Upper lobe of right lung (tissue), 1 donor: ENCODE measurements around the gene GPRC5C. TPM values are rescaled to one million over a fixed set of nuclear protein-coding genes. Genes with fewer than 3 reads are reported as not detected.
A peak's percentile ranks its signal among the peaks of the same experiment; 100 is the strongest.

ENCODE experiments used
- ATAC-seq: fragments of 200-7000 bp; cut with Tn5 transposase; one replicate; pipeline ENCODE4 v1.9.1; 2020; ENCODE audit warnings: mild to moderate bottlenecking, moderate library complexity
- DNase-seq: peaks from one replicate; pipeline ENCODE4 v3.0.0-alpha.2; 2020
- H3K27ac ChIP-seq: fragments of 200-600 bp; one replicate; pipeline ENCODE4 v1.8.0; 2022
- H3K27me3 ChIP-seq: fragments of 200-600 bp; one replicate; pipeline ENCODE4 v1.8.0; 2022; ENCODE audit warnings: mild to moderate bottlenecking
- H3K36me3 ChIP-seq: fragments of 200-600 bp; one replicate; pipeline ENCODE4 v1.8.0; 2022
- H3K4me1 ChIP-seq: fragments of 200-600 bp; one replicate; pipeline ENCODE4 v1.8.0; 2022
- H3K4me3 ChIP-seq: fragments of 200-600 bp; one replicate; pipeline ENCODE4 v1.8.0; 2022; ENCODE audit warnings: mild to moderate bottlenecking
- H3K9me3 ChIP-seq: fragments of 200-600 bp; one replicate; pipeline ENCODE4 v1.8.0; 2022
- intact Hi-C: fragments of 100-400 bp; cut with DNase I; formaldehyde crosslinking; loops from one replicate; pipeline ENCODE4 v1.11.0; 2022
- total RNA-seq: library from RNA; stranded (reverse); fragmentation: NEBNext Ultra II Directional; extraction: Animal tissue kit (Norgen Biotek cat#: 25700); gene quantifications from one replicate; pipeline ENCODE4 v1.2.1, GENCODE V29; 2021
- TF ChIP-seq, protein P1 (sequence below): fragments of 200-600 bp; IDR thresholded peaks from one replicate; pipeline ENCODE4 v1.8.0; 2022; ENCODE audit warnings: antibody characterized with exemption
- donor health status: DM: no; HTN: yes; CAD: no; lungs with severe emphysema.

Gene GPRC5C
- total RNA-seq, 1 donor from 2014 or later: 48.6 TPM

GRCh38 chr17:74415608-74416396, 16.1 kb upstream of the GPRC5C start:
- Histone ChIP-seq H3K27ac (no peak overlapping the region), H3K9me3 (no peaks in the 10 kb centered on the region), H3K36me3 (no peaks in the 10 kb centered on the region), H3K27me3 (no peaks in the 10 kb centered on the region), H3K4me3 (no peak overlapping the region), H3K4me1 (no peaks in the 10 kb centered on the region)
- intact Hi-C loops: no loop called here
- no peak for DNase-seq
- TF ChIP-seq, protein P1, sequence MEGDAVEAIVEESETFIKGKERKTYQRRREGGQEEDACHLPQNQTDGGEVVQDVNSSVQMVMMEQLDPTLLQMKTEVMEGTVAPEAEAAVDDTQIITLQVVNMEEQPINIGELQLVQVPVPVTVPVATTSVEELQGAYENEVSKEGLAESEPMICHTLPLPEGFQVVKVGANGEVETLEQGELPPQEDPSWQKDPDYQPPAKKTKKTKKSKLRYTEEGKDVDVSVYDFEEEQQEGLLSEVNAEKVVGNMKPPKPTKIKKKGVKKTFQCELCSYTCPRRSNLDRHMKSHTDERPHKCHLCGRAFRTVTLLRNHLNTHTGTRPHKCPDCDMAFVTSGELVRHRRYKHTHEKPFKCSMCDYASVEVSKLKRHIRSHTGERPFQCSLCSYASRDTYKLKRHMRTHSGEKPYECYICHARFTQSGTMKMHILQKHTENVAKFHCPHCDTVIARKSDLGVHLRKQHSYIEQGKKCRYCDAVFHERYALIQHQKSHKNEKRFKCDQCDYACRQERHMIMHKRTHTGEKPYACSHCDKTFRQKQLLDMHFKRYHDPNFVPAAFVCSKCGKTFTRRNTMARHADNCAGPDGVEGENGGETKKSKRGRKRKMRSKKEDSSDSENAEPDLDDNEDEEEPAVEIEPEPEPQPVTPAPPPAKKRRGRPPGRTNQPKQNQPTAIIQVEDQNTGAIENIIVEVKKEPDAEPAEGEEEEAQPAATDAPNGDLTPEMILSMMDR: no peak
- no peak for ATAC-seq

- no peak for DNase-seq
- Histone ChIP-seq H3K27me3 (no peaks in the 10 kb centered on the region), H3K27ac (no peak overlapping the region), H3K9me3 (no peaks in the 10 kb centered on the region), H3K36me3 (no peaks in the 10 kb centered on the region), H3K4me3 (no peak overlapping the region), H3K4me1 (no peaks in the 10 kb centered on the region)
- TF ChIP-seq, protein P1: no peak
- intact Hi-C loops: no loop called here
- peak; percentile 41 for ATAC-seq
These were observed 14.5 kb upstream of the GPRC5C start for GRCh38 chr17:74417178-74418045.

DNA sequence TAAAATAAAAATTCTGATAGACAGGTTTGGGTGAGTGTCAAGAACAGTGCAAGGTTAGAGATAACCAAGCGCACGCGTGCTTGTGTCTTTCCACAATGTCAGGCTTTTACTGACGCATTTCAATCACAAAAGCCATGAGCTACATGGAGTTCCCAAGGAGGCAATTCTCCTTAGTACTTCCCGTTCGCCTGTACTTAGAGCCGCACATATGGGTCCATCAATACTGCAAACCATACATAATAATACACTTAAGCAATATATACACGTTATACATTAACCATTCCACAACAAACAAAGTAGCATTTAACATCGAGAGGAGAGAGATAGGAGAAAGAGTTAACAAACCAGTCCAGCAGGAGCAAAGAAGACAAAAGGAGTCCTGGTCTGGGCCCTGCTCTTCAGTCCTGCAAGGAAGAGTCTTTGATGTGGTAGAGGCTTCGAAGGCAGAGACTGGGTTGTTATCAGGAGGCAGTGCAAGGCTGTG, 11.9 kb upstream of the GPRC5C start:
- DNase-seq (no peak), ATAC-seq (no peak)
- Histone ChIP-seq H3K9me3 (no peaks in the 10 kb centered on the region), H3K4me3 (no peak overlapping the region), H3K36me3 (no peaks in the 10 kb centered on the region), H3K27ac (no peak overlapping the region), H3K4me1 (no peaks in the 10 kb centered on the region), H3K27me3 (no peaks in the 10 kb centered on the region)
- intact Hi-C loops: no loop called here
- TF ChIP-seq, protein P1: no peak

GRCh38 chr17:74424117-74424516, 7.8 kb upstream of the GPRC5C start:
- no peaks in the 10 kb centered on the region for H3K9me3 ChIP-seq
- no peaks in the 10 kb centered on the region for H3K27me3 ChIP-seq
- TF ChIP-seq, protein P1: no peak
- no peak overlapping the region for H3K4me3 ChIP-seq
- H3K36me3 ChIP-seq: no peaks in the 10 kb centered on the region
- peaks cover 8% of the 10 kb centered on the region for H3K4me1 ChIP-seq
- ATAC-seq (no peak), DNase-seq (no peak)
- H3K27ac ChIP-seq: no peak overlapping the region
- intact Hi-C loops: no loop called here

DNA sequence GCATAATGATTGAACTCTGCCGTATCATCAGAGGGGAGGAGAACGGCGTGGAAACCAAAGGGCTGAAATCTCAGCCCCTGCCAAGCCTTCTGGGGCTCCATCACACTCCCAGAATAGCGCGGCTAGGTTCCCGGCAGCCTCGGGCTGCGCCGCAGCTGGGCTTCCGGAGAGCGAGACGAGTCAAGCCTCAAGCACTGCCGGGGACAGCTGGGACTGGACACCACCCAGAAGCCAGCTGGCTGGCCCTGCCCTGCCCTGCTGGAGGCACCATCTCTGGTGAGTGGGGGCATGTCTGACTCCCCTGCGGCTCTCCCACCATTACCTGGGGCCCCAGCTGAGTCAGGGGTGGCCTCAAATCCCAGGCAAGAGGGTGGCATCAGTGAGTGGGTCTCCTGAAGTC, 7.2 kb upstream of the GPRC5C start:
- Histone ChIP-seq H3K27me3 (no peaks in the 10 kb centered on the region), H3K27ac (no peak overlapping the region), H3K4me3 (no peak overlapping the region), H3K4me1 (peaks cover 8% of the 10 kb centered on the region), H3K9me3 (no peaks in the 10 kb centered on the region), H3K36me3 (no peaks in the 10 kb centered on the region)
- ATAC-seq (no peak), DNase-seq (no peak)
- TF ChIP-seq, protein P1: no peak
- intact Hi-C loops: no loop called here
